ENCODE measurements around the gene TSPAN16. TPM values are rescaled to one million over a fixed set of nuclear protein-coding genes. Genes with fewer than 3 reads are reported as not detected.

The TSPAN16 gene
- total RNA-seq, 2 donors from 2014 or later: 4.2 TPM; not detected in 1

- Histone ChIP-seq H3K4me3 (no peak overlapping the region), H3K36me3 (no peaks in the 10 kb centered on the region), H3K9me3 (no peaks in the 10 kb centered on the region), H3K27ac (no peak overlapping the region), H3K27me3 (replicated peaks; ENCODE audit: insufficient read depth) (no peaks in the 10 kb centered on the region), H3K4me1 (replicated peaks) (no peaks in the 10 kb centered on the region)
- DNase-seq (ENCODE audit: low spot score): no peak
- TF ChIP-seq POLR2AphosphoS5 (IDR thresholded peaks at IDR 0.05) (no peak), POLR2A (IDR thresholded peaks at IDR 0.05) (no peak), CTCF (IDR thresholded peaks at IDR 0.05) (no peak)
- 93% methylated on average over 6 of the region's 6 CpGs for WGBS
- intact Hi-C loops (cut with DNase I): no loop called here
Measured at GRCh38 chr19:11263726-11264125, 32.2 kb upstream of the TSPAN16 start.

GRCh38 chr19:11264452-11265176 is 31.3 kb upstream of the TSPAN16 start:
- 86% methylated on average over 18 of the region's 19 CpGs for WGBS
- Histone ChIP-seq H3K9me3 (no peaks in the 10 kb centered on the region), H3K4me3 (no peak overlapping the region), H3K4me1 (replicated peaks) (no peaks in the 10 kb centered on the region), H3K27ac (peak overlapping the region in 1 of 2 donors; percentile 35), H3K27me3 (replicated peaks; ENCODE audit: insufficient read depth) (no peaks in the 10 kb centered on the region), H3K36me3 (no peaks in the 10 kb centered on the region)
- intact Hi-C loops (cut with DNase I): no loop called here
- peak; percentile 23 for DNase-seq (ENCODE audit: low spot score)
- TF ChIP-seq POLR2AphosphoS5 (IDR thresholded peaks at IDR 0.05): peak; percentile 20
- no peak for TF ChIP-seq CTCF (IDR thresholded peaks at IDR 0.05)
- no peak for TF ChIP-seq POLR2A (IDR thresholded peaks at IDR 0.05)

GRCh38 chr19:11265177-11265784 is 30.7 kb upstream of the TSPAN16 start:
- Histone ChIP-seq H3K9me3 (no peaks in the 10 kb centered on the region), H3K4me1 (replicated peaks) (no peaks in the 10 kb centered on the region), H3K36me3 (no peaks in the 10 kb centered on the region), H3K27ac (peak overlapping the region in 1 of 2 donors; percentile 35), H3K27me3 (replicated peaks; ENCODE audit: insufficient read depth) (no peaks in the 10 kb centered on the region), H3K4me3 (no peak overlapping the region)
- TF ChIP-seq CTCF (IDR thresholded peaks at IDR 0.05): no peak
- TF ChIP-seq POLR2A (IDR thresholded peaks at IDR 0.05): no peak
- TF ChIP-seq POLR2AphosphoS5 (IDR thresholded peaks at IDR 0.05): no peak
- DNase-seq (ENCODE audit: low spot score): no peak
- intact Hi-C loops (cut with DNase I): no loop called here
- 86% methylated on average over 6 of the region's 6 CpGs for WGBS

GRCh38 chr19:11265785-11266236 is 30.1 kb upstream of the TSPAN16 start:
- TF ChIP-seq POLR2AphosphoS5 (IDR thresholded peaks at IDR 0.05) (peak; percentile 43), CTCF (IDR thresholded peaks at IDR 0.05) (no peak), POLR2A (IDR thresholded peaks at IDR 0.05) (peak; percentile 43)
- H3K27ac ChIP-seq: no peak overlapping the region
- WGBS: 59% methylated on average over 11 of the region's 11 CpGs
- peak; percentile 66 for DNase-seq (ENCODE audit: low spot score)
- H3K4me3 ChIP-seq: no peak overlapping the region
- H3K36me3 ChIP-seq: no peaks in the 10 kb centered on the region
- intact Hi-C loops (cut with DNase I): no loop called here
- H3K9me3 ChIP-seq: no peaks in the 10 kb centered on the region
- no peaks in the 10 kb centered on the region for H3K4me1 ChIP-seq (replicated peaks)
- H3K27me3 ChIP-seq (replicated peaks; ENCODE audit: insufficient read depth): no peaks in the 10 kb centered on the region
